ENCODE data around the gene NUDT3.

DNA sequence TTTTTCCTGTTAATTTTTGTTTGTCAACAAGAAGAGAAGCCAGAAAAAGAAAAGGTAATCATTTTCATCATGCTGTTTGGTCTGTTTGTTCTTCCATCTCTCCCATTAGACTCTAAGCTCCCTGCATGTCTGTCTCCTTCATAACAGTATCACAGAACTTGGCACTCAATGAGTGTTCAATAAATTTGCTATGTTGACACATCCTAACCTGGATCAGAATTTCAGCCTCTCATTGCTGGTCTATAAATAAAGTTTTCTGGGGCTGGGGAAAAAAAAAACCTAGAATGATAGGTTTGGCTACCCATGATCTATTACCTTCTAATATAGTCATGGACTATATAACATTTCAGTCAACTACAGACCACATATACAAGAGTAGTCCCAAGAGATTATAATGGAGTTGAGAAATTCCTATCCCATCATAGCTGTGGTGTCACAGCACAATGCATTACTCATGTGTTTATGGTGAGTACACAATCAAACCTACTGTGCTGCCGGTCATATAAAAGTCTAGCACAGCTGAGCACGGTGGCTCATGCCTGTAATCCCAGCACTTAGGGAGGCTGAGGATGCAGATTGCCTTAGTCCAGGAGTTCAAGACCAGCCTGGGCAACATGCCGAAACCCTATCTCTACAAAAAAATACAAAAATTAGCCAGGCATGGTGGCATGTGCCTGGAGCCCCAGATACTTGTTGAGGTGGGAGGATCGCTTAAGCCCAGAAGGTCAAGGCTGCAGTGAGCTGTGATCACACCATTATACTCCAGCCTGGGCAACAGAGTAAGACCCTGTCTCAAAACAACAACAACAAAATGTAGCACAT is 5.9 kb downstream of the NUDT3 start:
- TF ChIP-seq POLR2A (IDR thresholded peaks at IDR 0.05; ENCODE audit: low read depth, low read length) (no peak), SPI1 (IDR thresholded peaks at IDR 0.05; ENCODE audit: low read depth, low read length) (no peak), TAF1 (IDR thresholded peaks at IDR 0.05; ENCODE audit: low read depth, low read length) (no peak)
